ENCODE data around the gene KCTD2.
A peak's percentile ranks its signal among the peaks of the same experiment; 100 is the strongest.
"Not testable (repeated sequence)": the region's sequence is repeated elsewhere in the genome, so short reads cannot be mapped to it uniquely, and the experiment has no call there.

Gene KCTD2

GRCh38 chr17:75044716-75045115 lies 2.3 kb upstream of the KCTD2 start:
- no peak for DNase-seq (ENCODE audit: low read depth)
- in situ Hi-C loops (cut with HindIII; ENCODE audit: low sequenced_read_pairs) = no loop called here
- no peak for TF ChIP-seq CTCF (IDR thresholded peaks at IDR 0.05; ENCODE audit: low read depth, low read length, missing control alignments)
- no peak overlapping the region for H3K4me3 ChIP-seq (ENCODE audit: low read depth, low read length)

GRCh38 chr17:75045946-75046406 lies 1.0 kb upstream of the KCTD2 start:
- DNase-seq (ENCODE audit: low read depth); in situ Hi-C loops (cut with HindIII; ENCODE audit: low sequenced_read_pairs): not testable (repeated sequence)
- H3K4me3 ChIP-seq (ENCODE audit: low read depth, low read length) = peak overlapping the region; percentile 92

DNA sequence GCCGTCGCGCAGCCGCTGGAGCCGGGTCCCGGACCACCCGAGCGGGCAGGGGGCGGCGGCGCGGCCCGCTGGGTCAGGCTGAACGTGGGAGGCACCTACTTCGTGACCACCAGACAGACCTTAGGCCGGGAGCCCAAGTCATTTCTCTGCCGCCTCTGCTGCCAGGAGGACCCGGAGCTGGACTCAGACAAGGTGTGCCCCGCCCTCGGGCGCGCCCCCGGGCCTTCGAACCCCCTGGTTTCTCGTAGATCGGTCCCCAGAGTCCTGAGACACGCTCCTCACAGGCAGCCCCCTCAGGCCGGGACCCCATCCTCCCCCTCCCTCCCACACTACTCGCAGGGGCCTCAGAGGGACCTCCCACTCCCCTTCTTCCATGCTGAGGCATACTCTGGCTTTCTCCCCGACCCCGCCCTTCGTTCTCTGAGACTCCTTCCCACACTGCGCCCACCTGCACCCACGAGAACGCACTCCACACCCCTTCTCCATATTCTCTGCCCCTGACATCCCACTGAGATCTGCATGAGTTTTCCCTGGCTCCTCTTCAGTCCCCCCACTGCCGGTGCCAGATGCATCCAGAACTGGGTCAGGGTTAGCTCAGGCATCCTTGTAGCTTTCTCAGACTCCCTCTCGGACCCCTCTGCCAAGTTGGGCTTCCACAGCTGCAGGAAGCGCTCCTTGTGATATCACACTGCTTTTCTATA lies 523 bp downstream of the KCTD2 start:
- H3K4me3 ChIP-seq (ENCODE audit: low read depth, low read length) = peak overlapping the region; percentile 92
- in situ Hi-C loops (cut with HindIII; ENCODE audit: low sequenced_read_pairs) = no loop called here
- no peak for DNase-seq (ENCODE audit: low read depth)
- no peak for TF ChIP-seq CTCF (IDR thresholded peaks at IDR 0.05; ENCODE audit: low read depth, low read length, missing control alignments)

DNA sequence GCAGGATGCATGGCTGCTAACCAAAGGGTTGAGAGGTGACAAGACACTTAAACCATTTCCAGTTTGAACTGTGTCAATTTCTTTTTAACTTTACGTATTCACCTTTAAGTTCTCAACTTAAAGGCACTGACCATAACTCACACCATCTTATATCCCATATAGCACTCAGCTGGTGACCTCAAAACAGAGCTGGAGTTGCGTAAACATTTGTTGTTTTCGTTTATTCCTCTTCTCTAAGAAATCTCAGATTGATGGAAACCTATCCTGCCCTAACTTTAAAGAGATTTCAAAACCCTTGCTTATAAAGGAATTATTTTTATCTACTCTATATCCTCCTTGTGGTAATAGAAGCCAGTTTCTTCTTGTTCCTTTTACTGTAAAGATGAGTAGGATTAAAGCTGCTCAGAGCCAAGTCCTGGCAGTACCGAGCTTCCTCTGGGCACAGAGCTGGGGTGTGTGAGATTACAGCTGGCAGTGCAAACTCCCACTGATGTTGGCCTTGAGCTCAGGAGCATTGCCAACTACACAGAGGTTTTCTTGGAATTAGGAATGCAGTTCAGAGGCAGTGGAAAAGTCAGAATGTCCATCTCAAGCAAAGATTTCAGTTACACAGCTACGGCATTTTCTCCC lies 1.3 kb downstream of the KCTD2 start:
- no peak for DNase-seq (ENCODE audit: low read depth)
- peak overlapping the region; percentile 92 for H3K4me3 ChIP-seq (ENCODE audit: low read depth, low read length)
- in situ Hi-C loops (cut with HindIII; ENCODE audit: low sequenced_read_pairs) = no loop called here
- TF ChIP-seq CTCF (IDR thresholded peaks at IDR 0.05; ENCODE audit: low read depth, low read length, missing control alignments) = no peak

GRCh38 chr17:75049057-75049456 lies 2.0 kb downstream of the KCTD2 start:
- in situ Hi-C loops (cut with HindIII; ENCODE audit: low sequenced_read_pairs) = no loop called here

DNA sequence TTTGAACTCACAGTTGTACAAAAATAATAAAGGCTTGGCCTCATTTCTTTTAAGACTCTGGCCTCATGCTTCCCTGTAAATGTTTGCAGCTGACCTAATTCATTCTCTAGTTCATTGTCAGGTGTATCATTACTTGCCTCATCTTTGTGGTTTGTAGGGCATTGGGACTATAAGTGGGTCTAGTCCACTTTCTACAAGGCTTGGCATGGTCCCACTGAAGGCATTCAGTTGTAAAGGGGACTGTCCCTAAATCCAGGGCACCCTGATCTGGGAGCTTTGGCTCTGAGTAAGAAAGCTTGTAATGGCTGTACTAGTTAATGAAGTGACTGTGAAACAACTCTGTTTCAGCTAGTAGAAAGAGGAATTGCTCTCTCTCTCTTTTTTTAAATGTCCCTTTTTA lies 2.7 kb downstream of the KCTD2 start:
- no peak for DNase-seq (ENCODE audit: low read depth)
- no peak for TF ChIP-seq CTCF (IDR thresholded peaks at IDR 0.05; ENCODE audit: low read depth, low read length, missing control alignments)
- no peak overlapping the region for H3K4me3 ChIP-seq (ENCODE audit: low read depth, low read length)
- in situ Hi-C loops (cut with HindIII; ENCODE audit: low sequenced_read_pairs) = loop anchor here (5.0 kb wide), 1 partner anchor 88 kb away; no protein-coding TSS in a partner anchor

More at GRCh38 chr17:75049057-75049456, 2.0 kb downstream of the KCTD2 start:
- no peak overlapping the region for H3K4me3 ChIP-seq (ENCODE audit: low read depth, low read length)
- no peak for TF ChIP-seq CTCF (IDR thresholded peaks at IDR 0.05; ENCODE audit: low read depth, low read length, missing control alignments)
- DNase-seq (ENCODE audit: low read depth) = no peak

- H3K4me3 ChIP-seq (ENCODE audit: low read depth, low read length) = no peak overlapping the region
- no peak for DNase-seq (ENCODE audit: low read depth)
- no peak for TF ChIP-seq CTCF (IDR thresholded peaks at IDR 0.05; ENCODE audit: low read depth, low read length, missing control alignments)
- in situ Hi-C loops (cut with HindIII; ENCODE audit: low sequenced_read_pairs) = loop anchor here (5.0 kb wide), 1 partner anchor 85 kb away; no protein-coding TSS in a partner anchor
These were observed 4.9 kb downstream of the KCTD2 start for GRCh38 chr17:75051941-75052340.

Measured in astrocyte of the cerebellum (primary cell).